ENCODE measurements around the gene GATA2. TPM values are rescaled to one million over a fixed set of nuclear protein-coding genes. Genes with fewer than 3 reads are reported as not detected.

The GATA2 gene
- total RNA-seq, 1 experiment from 2014 or later = 12.5 TPM

DNA sequence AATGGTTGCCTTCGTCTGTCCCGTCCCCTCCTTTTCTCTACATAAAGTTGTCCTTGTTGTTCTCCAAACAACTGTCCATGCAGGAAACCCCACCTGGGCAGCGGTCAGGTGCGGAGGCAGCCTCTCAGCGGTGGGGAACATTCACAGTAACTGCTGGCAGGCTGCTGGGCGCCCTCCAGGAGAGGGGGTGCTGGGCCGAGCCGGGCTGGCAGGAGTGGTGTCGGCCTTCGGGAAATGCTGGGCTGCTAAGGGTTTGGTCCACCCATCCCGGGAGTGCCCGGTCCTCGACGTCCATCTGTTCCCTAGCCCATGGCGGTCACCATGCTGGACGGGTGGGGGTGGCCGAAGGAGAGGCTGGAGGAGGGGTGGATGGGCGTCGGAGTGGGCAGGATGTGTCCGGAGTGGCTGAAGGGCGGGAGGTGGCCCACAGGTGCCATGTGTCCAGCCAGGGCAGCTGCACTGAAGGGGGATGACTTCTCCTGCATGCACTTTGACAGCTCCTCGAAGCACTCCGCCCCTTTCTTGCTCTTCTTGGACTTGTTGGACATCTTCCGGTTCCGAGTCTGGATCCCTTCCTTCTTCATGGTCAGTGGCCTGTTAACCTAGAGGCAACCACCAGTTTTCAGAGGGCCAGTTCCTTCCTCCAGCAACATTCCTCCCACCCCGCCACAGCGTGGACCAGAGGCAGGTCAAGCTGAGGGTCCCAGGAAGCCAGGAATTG, 12.1 kb downstream of the GATA2 start:
- ChIA-PET POLR2A (no interaction called here), CTCF (no interaction called here)
- DNase-seq = no peak
- no peaks in the 10 kb centered on the region for H3K27me3 ChIP-seq (replicated peaks; ENCODE audit: control insufficient read depth, insufficient read depth, low read length)
- no peak overlapping the region for H3K27ac Mint-ChIP-seq (ENCODE audit: unreplicated experiment)
- H3K36me3 Mint-ChIP-seq (ENCODE audit: insufficient read depth, unreplicated experiment) = no peaks in the 10 kb centered on the region
- BruUV-seq (replicated peaks) = no TSS peak
- H3K4me1 Mint-ChIP-seq (ENCODE audit: low read depth, unreplicated experiment) = no peaks in the 10 kb centered on the region
- no peaks in the 10 kb centered on the region for H3K9me3 Mint-ChIP-seq (ENCODE audit: unreplicated experiment)
- no peak overlapping the region for H3K4me3 ChIP-seq (ENCODE audit: low read depth, low read length)
- no peaks in the 10 kb centered on the region for H3K9me3 ChIP-seq
- H3K4me1 ChIP-seq = 0 out of 2 replicates have a peak, but pooled peaks cover 4% of the 10 kb centered on the region
- H3K4me3 Mint-ChIP-seq (ENCODE audit: unreplicated experiment) = no peak overlapping the region
- H3K27me3 Mint-ChIP-seq (ENCODE audit: insufficient read depth, unreplicated experiment) = no peaks in the 10 kb centered on the region
- TF ChIP-seq, protein P1, sequence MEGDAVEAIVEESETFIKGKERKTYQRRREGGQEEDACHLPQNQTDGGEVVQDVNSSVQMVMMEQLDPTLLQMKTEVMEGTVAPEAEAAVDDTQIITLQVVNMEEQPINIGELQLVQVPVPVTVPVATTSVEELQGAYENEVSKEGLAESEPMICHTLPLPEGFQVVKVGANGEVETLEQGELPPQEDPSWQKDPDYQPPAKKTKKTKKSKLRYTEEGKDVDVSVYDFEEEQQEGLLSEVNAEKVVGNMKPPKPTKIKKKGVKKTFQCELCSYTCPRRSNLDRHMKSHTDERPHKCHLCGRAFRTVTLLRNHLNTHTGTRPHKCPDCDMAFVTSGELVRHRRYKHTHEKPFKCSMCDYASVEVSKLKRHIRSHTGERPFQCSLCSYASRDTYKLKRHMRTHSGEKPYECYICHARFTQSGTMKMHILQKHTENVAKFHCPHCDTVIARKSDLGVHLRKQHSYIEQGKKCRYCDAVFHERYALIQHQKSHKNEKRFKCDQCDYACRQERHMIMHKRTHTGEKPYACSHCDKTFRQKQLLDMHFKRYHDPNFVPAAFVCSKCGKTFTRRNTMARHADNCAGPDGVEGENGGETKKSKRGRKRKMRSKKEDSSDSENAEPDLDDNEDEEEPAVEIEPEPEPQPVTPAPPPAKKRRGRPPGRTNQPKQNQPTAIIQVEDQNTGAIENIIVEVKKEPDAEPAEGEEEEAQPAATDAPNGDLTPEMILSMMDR (IDR thresholded peaks at IDR 0.05; ENCODE audit: insufficient read depth in 1 of 2, low read depth in 1 of 2, low read length in 1 of 2, severe bottlenecking in 1 of 2, unreplicated experiment in 1 of 2) = no peak
- intact Hi-C loops (cut with micrococcal nuclease; ENCODE audit: unreplicated experiment) = no loop called here
- H3K36me3 ChIP-seq (ENCODE audit: control insufficient read depth, insufficient read depth, low read length) = no peaks in the 10 kb centered on the region

DNA sequence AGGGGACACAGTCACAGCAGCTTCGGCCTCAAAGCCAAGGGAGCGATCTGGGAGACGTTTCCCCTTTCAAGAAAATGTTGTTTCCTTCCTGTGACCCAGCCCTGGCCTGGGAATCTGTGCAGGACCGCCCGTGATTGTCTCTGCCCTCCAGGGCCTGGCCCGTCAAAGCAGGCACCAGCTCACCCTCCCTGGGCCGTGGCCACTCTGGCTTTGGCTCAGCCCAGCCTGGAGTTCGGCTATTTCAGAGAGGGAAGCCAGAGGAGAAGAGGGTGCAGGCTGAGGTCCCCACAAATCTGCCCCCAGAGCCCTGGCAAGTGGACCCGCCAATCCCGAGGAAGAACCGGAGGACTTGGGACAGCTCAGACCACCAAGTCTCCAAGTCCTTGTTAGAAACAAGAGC, 12.7 kb downstream of the GATA2 start:
- Histone ChIP-seq H3K36me3 (ENCODE audit: control insufficient read depth, insufficient read depth, low read length) (no peaks in the 10 kb centered on the region), H3K9me3 (no peaks in the 10 kb centered on the region), H3K4me1 (0 out of 2 replicates have a peak, but pooled peaks cover 4% of the 10 kb centered on the region), H3K4me3 (ENCODE audit: low read depth, low read length) (no peak overlapping the region), H3K27me3 (replicated peaks; ENCODE audit: control insufficient read depth, insufficient read depth, low read length) (no peaks in the 10 kb centered on the region)
- TF ChIP-seq, protein P1 (IDR thresholded peaks at IDR 0.05; ENCODE audit: insufficient read depth in 1 of 2, low read depth in 1 of 2, low read length in 1 of 2, severe bottlenecking in 1 of 2, unreplicated experiment in 1 of 2) = no peak
- Mint-ChIP-seq H3K4me1 (ENCODE audit: low read depth, unreplicated experiment) (no peaks in the 10 kb centered on the region), H3K9me3 (ENCODE audit: unreplicated experiment) (no peaks in the 10 kb centered on the region), H3K27me3 (ENCODE audit: insufficient read depth, unreplicated experiment) (no peaks in the 10 kb centered on the region), H3K36me3 (ENCODE audit: insufficient read depth, unreplicated experiment) (no peaks in the 10 kb centered on the region), H3K27ac (ENCODE audit: unreplicated experiment) (no peak overlapping the region), H3K4me3 (ENCODE audit: unreplicated experiment) (no peak overlapping the region)
- no TSS peak for BruUV-seq (replicated peaks)
- intact Hi-C loops (cut with micrococcal nuclease; ENCODE audit: unreplicated experiment) = no loop called here
- POLR2A ChIA-PET = no interaction called here
- CTCF ChIA-PET = no interaction called here
- DNase-seq = no peak

DNA sequence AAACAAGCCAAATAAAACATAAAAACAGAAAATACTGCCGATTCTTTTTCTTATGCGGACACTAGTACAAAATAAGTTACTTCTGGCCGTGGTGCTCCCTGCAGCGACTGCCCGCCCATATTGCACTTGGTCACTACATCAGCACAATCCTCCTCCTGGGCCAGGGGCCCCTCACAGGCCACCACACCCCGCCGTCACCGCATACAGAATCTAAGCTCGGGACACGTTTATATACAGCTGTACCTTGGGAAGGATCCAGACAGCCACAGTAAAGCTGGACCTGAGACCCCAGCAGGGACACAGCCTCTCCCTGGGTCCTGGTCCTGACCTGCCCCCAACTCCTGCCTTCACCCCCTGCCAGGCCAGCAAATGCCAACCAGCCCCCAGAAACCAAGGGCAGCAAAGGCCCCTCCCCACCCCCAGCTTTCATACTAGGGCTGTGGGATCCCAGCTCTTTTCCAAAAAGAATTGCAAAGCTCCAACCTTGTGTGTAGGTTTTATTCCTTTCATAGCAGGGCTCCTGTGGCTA, 13.4 kb downstream of the GATA2 start:
- CTCF ChIA-PET = no interaction called here

More for the DNA sequence above, 13.4 kb downstream of the GATA2 start:
- no peaks in the 10 kb centered on the region for H3K4me1 Mint-ChIP-seq (ENCODE audit: low read depth, unreplicated experiment)
- intact Hi-C loops (cut with micrococcal nuclease; ENCODE audit: unreplicated experiment) = no loop called here
- Histone ChIP-seq H3K27me3 (replicated peaks; ENCODE audit: control insufficient read depth, insufficient read depth, low read length) (no peaks in the 10 kb centered on the region), H3K9me3 (no peaks in the 10 kb centered on the region), H3K36me3 (ENCODE audit: control insufficient read depth, insufficient read depth, low read length) (no peaks in the 10 kb centered on the region), H3K4me1 (0 out of 2 replicates have a peak, but pooled peaks cover 4% of the 10 kb centered on the region), H3K4me3 (ENCODE audit: low read depth, low read length) (no peak overlapping the region)
- H3K36me3 Mint-ChIP-seq (ENCODE audit: insufficient read depth, unreplicated experiment) = no peaks in the 10 kb centered on the region
- POLR2A ChIA-PET = no interaction called here
- BruUV-seq (replicated peaks) = no TSS peak
- H3K27me3 Mint-ChIP-seq (ENCODE audit: insufficient read depth, unreplicated experiment) = no peaks in the 10 kb centered on the region
- TF ChIP-seq, protein P1 (IDR thresholded peaks at IDR 0.05; ENCODE audit: insufficient read depth in 1 of 2, low read depth in 1 of 2, low read length in 1 of 2, severe bottlenecking in 1 of 2, unreplicated experiment in 1 of 2) = no peak
- H3K9me3 Mint-ChIP-seq (ENCODE audit: unreplicated experiment) = no peaks in the 10 kb centered on the region
- no peak overlapping the region for H3K27ac Mint-ChIP-seq (ENCODE audit: unreplicated experiment)
- no peak for DNase-seq
- H3K4me3 Mint-ChIP-seq (ENCODE audit: unreplicated experiment) = no peak overlapping the region

All from Caco-2 (cell line).